ENCODE results near the gene DPEP1.
"Not testable (repeated sequence)": the region's sequence is repeated elsewhere in the genome, so short reads cannot be mapped to it uniquely, and the experiment has no call there.

The DPEP1 gene

DNA sequence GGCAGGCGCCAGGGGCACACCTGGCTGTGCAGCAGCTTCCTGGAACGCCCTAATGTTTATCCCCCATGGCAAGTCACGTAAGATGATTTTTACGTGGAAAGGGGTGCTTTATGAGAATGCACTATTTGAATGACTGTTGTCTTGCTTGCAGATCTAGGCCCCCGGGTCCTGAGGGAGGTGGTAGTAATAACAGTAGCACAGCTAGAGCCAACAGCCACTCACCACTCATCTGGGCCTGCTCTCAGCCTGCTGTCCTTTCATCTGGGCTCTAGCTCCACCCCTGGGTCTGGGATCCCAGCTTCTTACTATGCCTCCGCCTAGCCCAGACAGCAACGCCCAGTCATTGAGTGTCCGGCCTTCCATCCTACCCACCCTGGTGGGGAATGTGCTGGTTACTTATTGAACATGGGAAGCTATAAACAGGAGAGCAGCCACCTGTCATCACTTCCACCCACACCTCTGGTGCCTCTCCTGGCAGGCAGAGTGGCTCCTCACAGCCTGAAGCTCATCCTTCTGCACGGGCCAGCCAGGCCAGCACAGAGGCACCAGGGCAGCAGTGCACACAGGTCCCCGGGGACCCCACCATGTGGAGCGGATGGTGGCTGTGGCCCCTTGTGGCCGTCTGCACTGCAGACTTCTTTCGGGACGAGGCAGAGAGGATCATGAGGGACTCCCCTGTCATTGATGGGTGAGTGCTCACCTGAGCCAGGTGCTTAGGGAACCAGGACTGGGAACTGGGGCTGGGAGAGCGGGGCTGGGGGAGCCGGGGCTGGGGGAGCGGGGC is 16.6 kb downstream of the DPEP1 start:
- Histone ChIP-seq H3K36me3 (ENCODE audit: control insufficient read depth, insufficient read depth, low read length) (no peaks in the 10 kb centered on the region), H3K27ac (no peak overlapping the region), H3K79me2 (no peaks in the 10 kb centered on the region), H3K4me1 (peaks cover 2% of the 10 kb centered on the region), H3K9me3 (ENCODE audit: control insufficient read depth, low read length) (no peaks in the 10 kb centered on the region), H3K4me2 (ENCODE audit: low read length) (no peak overlapping the region), H2AFZ (no peak overlapping the region), H3K4me3 (ENCODE audit: low read depth, low read length) (no peak overlapping the region), H3K9ac (no peak overlapping the region), H3K27me3 (ENCODE audit: control insufficient read depth, insufficient read depth, low read length) (no peaks in the 10 kb centered on the region)
- no peak for TF ChIP-seq CTCF (IDR thresholded peaks at IDR 0.05)

- Histone ChIP-seq H3K4me2 (ENCODE audit: low read length) (no peak overlapping the region), H2AFZ (no peak overlapping the region), H3K4me1 (no peaks in the 10 kb centered on the region), H3K79me2 (no peaks in the 10 kb centered on the region), H3K27me3 (ENCODE audit: control insufficient read depth, insufficient read depth, low read length) (no peaks in the 10 kb centered on the region), H3K27ac (no peak overlapping the region), H3K36me3 (ENCODE audit: control insufficient read depth, insufficient read depth, low read length) (no peaks in the 10 kb centered on the region), H3K9ac (no peak overlapping the region), H3K9me3 (ENCODE audit: control insufficient read depth, low read length) (no peaks in the 10 kb centered on the region), H3K4me3 (ENCODE audit: low read depth, low read length) (no peak overlapping the region)
- no peak for TF ChIP-seq CTCF (IDR thresholded peaks at IDR 0.05)
These were observed 19.7 kb downstream of the DPEP1 start for GRCh38 chr16:89633064-89633631.

DNA sequence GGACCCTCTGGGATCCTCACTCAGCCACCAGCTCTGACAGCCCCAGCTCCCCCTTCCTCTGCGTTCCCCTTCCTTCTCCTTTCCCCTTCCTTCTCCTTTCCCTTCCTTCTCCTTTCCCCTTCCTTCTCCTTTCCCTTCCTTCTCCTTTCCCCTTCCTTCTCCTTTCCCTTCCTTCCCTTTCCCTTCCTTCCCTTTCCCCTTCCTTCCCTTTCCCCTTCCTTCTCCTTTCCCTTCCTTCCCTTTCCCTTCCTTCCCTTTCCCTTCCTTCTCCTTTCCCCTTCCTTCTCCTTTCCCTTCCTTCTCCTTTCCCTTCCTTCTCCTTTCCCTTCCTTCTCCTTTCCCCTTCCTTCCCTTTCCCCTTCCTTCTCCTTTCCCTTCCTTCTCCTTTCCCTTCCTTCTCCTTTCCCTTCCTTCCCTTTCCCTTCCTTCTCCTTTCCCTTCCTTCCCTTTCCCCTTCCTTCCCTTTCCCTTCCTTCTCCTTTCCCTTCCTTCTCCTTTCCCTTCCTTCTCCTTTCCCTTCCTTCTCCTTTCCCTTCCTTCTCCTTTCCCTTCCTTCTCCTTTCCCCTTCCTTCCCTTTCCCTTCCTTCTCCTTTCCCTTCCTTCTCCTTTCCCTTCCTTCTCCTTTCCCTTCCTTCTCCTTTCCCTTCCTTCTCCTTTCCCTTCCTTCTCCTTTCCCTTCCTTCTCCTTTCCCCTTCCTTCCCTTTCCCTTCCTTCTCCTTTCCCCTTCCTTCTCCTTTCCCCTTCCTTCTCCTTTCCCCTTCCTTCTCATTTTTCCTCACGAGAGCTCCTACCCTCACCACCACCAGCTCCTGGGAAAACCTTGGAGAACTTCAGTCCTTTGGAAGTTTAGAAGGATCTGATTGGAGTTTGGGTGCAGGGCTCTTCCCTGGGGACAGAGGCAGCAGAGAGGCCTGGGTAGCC is 21.3 kb downstream of the DPEP1 start:
- H3K4me1 ChIP-seq; H3K36me3 ChIP-seq (ENCODE audit: control insufficient read depth, insufficient read depth, low read length); H3K27ac ChIP-seq; H2AFZ ChIP-seq; H3K27me3 ChIP-seq (ENCODE audit: control insufficient read depth, insufficient read depth, low read length); H3K9me3 ChIP-seq (ENCODE audit: control insufficient read depth, low read length); H3K79me2 ChIP-seq; H3K9ac ChIP-seq; H3K4me2 ChIP-seq (ENCODE audit: low read length); H3K4me3 ChIP-seq (ENCODE audit: low read depth, low read length): not testable (repeated sequence)

GRCh38 chr16:89636663-89637062 is 23.2 kb downstream of the DPEP1 start:
- H3K9me3 ChIP-seq (ENCODE audit: control insufficient read depth, low read length) = no peaks in the 10 kb centered on the region
- no peak overlapping the region for H3K27ac ChIP-seq
- TF ChIP-seq CTCF (IDR thresholded peaks at IDR 0.05) = no peak
- H3K4me1 ChIP-seq = peaks cover 5% of the 10 kb centered on the region
- H3K27me3 ChIP-seq (ENCODE audit: control insufficient read depth, insufficient read depth, low read length) = no peaks in the 10 kb centered on the region
- no peak overlapping the region for H2AFZ ChIP-seq
- H3K4me2 ChIP-seq (ENCODE audit: low read length) = no peak overlapping the region
- no peak overlapping the region for H3K9ac ChIP-seq
- H3K4me3 ChIP-seq (ENCODE audit: low read depth, low read length) = no peak overlapping the region
- peaks cover under 1% of the 10 kb centered on the region for H3K79me2 ChIP-seq
- no peaks in the 10 kb centered on the region for H3K36me3 ChIP-seq (ENCODE audit: control insufficient read depth, insufficient read depth, low read length)

DNA sequence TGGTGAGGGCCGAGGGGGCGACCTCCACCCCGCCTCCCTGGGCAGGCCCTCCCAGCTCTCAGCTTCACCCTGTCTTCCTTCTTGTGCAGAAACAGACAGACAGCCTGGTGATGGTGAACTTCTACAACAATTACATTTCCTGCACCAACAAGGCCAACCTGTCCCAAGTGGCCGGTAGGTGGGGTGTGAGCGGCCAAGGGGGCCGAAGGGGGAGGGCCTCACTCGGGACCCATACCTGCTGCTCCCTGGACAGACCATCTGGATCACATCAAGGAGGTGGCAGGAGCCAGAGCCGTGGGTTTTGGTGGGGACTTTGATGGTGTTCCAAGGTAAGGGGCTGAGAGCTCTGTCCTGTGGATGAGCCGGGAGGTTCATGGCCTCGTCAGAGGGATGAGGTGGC is 23.9 kb downstream of the DPEP1 start:
- TF ChIP-seq CTCF (IDR thresholded peaks at IDR 0.05) = no peak
- H3K9me3 ChIP-seq (ENCODE audit: control insufficient read depth, low read length) = no peaks in the 10 kb centered on the region
- H3K4me1 ChIP-seq = peaks cover 5% of the 10 kb centered on the region
- H3K36me3 ChIP-seq (ENCODE audit: control insufficient read depth, insufficient read depth, low read length) = no peaks in the 10 kb centered on the region
- no peak overlapping the region for H3K4me2 ChIP-seq (ENCODE audit: low read length)
- no peak overlapping the region for H2AFZ ChIP-seq
- H3K27me3 ChIP-seq (ENCODE audit: control insufficient read depth, insufficient read depth, low read length) = no peaks in the 10 kb centered on the region
- H3K79me2 ChIP-seq = peaks cover 3% of the 10 kb centered on the region
- H3K4me3 ChIP-seq (ENCODE audit: low read depth, low read length) = no peak overlapping the region
- no peak overlapping the region for H3K27ac ChIP-seq
- H3K9ac ChIP-seq = no peak overlapping the region

Measured in parathyroid adenoma (tissue), 2 donors.